ACHN (cell line): ENCODE data around the gene SUN2.

ENCODE experiments used
- DNase-seq: peaks from one replicate; pipeline ENCODE4 v3.0.0-alpha.2; 2015
- in situ Hi-C: cut with HindIII; loops from 2 replicates; pipeline ENCODE4 v1.10.0; 2017; ENCODE audit warnings: low sequenced_read_pairs, low pct_ligation_motif_present, low pct_unique_long_range_greater_than_20kb

Gene SUN2

DNA sequence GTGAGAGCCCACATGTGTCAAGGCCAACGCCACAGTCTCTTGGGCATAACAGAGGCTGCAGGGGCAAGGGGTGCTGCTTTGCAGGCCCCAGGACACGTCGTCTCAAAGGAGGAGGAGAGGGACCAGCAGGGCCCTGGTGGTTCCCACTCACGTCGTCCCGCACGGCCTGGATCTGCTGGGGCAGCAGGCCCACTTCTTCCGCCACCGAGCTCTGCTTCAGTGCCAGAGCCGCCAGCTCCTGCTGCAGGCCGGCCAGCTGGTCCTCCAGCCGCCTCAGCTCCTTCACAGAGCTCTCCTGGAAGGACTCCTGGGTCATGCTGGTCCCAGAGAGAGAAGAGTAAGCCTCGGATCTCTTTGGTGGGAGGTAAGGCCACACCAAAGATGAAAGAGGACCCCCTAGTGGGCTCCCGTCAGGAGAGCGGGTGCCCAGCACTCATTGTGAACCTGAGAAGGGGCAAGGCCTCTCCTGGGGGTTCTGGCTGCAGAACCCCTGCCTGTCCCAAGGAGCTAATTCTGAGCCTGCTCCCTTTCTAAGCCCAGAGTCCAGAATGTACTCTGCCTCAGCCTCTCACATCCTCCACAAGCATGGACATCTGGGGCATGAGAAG lies 15.6 kb downstream of the SUN2 start:
- in situ Hi-C loops, result no loop called here
- DNase-seq, result no peak

DNA sequence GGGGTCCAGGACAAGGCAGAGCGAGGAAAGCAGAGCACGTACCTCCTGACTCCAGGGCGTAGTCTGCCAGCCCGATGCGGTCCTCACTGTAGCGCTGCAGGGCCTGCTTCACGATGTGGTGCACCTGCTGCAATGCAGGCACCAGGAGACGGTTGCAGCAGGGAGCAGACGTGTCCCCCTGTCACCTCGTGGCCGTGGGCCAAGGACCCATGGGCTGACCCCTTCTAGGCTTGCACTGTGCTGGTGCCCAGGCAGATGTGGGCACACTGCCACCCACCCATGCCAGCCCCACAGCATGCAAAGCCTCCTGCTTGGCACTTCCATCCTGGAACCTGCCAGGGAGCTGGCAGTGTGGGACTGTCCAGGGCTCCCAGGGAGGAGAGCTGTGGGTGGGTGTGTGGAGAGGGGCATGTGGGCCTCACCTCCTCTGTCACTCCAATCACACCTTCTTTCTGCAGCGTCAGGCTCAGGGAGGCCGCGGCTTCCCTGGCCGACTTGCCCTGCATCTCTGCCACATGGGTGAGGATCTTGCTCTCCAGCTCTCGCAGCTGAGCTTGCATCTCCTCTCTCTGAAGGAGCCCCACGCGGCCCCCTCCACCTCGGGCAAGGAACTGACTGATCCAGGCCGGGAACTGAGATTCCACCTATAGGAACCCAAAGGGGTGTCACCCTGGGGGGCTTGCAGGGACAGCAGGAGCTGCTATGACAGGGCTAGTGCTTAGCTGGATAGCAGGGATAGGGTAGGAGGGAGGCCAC lies 16.3 kb downstream of the SUN2 start:
- no peak for DNase-seq
- in situ Hi-C loops, result no loop called here

DNA sequence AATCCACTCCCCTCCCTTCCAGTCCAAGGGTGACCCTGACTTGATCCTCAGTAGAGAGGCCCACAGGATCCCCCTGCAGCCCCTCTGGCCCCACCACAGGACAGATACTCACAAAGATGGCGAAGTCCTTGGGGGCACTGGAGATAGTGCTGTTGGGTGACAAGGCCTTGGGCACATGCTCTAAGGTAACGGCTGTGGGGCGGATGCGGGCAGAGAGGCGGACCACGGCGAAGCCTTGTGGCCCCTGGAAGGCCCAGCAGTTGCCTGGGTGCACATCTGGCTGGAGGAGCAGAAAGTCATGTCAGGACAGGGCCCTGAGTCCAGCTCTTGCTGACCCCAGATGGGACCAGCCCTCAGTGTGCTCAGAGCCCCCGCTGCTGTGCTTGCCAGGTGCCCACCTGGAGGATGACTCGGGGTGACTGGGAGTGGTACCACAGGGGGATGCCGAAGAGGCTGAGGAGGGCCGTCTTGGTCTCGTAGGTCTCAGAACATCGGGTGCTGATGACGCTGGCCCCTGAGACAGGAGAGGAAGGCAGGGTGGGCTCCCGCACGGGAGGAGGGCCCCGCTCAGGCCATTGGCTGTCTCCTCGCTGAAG lies 17.2 kb downstream of the SUN2 start:
- in situ Hi-C loops, result no loop called here
- no peak for DNase-seq

DNA sequence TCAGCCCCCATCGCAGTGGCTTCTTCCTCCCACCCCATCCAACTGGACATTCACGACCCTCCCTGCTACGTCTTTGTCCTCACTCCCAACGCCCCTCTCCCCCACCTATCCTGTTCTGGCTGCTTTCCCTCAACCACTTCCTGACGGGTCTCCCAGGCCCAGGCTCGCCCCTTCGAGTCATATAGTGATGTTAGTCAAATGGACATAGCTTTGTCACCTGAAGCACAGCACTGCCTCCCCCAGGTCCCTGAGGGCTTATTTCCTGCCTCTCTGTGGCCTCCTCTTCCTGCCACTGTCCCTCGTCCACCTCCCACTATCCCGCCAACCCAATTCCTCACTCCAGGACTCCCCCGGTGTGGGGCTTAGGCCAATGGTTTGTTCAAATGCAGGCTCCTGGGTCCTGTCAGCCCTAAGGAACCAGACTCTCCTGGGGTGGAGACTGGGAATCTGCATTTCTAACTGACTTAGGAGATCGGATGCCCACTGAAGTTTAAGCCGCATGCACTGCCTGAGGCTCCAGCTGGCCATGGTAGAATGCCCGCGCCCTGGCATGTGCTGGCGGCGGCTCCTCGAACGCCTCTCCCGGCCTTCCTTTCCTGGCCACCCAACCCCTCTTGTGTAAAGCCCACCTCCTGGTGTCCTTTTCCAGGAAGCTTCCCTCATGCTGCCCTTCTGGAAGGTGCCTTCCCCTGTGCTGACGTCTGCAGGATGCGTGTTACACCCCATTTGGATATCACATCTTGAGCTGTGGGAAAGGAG lies 18.3 kb downstream of the SUN2 start:
- no peak for DNase-seq
- in situ Hi-C loops, result no loop called here

DNA sequence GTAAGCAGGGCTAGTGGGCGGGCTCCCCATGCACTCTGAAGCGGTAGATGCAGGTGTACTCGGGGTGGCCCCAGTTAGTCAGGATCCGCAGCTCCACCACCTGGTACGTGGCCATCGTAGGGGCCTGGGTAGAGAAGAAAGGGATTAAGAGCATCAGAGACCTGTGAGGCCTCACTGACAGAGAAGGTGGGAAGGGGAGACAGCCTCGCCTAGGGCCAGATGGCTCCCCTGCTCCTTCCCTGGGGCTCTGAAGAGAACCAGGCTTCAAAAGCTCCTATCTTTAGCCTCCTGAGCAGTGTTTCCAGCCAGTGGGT lies 19.6 kb downstream of the SUN2 start:
- in situ Hi-C loops, result no loop called here
- no peak for DNase-seq

DNA sequence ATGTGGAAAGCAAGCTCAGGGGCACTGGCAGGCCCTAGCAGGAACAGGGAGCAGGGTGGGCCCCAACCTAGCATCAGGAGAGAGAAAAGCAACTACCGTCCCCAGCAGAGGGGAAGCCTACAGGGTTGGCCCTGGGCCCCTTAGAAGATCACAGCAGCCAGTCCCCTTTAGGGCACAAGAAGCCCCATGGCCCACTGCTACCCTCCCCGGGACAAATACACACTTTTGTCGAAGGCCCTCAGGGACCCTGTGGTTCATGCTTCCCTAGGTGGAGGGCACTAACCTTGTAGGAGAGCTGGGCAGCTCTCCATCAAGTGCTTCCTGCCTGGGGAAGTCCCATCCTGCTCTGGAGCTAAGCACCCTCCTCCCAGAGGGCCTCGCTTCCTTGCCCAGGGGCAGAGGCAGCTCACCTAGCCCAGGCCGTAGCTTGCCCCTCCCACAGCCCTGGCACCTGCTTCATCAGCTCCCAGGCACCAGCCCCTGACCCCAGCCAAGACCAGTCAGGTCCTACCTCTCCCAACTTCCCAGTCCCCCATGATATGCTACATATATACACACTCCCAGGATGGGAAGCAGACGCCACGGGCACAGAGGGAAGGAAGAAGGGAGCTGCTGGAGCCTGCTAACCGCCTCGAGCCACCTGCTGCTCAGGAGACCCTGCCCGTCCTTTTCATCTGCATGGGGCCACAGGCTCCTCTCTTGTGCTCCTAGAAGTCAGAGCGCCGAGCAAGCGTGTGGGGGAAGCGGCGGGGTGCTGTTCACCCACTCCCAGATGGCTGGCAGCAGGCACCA lies 20.1 kb downstream of the SUN2 start:
- in situ Hi-C loops, result no loop called here
- DNase-seq, result no peak

DNA sequence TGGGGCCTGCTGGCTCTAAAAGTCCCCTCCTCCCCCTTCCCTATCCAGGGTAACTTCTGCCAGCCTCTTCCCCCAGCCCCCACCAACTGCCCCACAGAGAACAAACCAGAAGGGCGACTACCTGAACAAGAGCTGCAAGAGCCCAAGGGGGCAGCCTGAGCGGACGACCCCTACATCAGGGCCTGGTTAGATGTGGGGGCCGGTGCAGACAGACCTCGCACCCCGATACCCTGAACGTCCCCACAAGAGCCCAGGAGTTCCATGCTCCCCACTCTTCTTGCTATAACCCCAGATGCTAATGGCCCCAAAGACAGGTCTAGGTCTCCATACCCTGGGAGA lies 20.7 kb downstream of the SUN2 start:
- in situ Hi-C loops, result no loop called here
- no peak for DNase-seq

DNA sequence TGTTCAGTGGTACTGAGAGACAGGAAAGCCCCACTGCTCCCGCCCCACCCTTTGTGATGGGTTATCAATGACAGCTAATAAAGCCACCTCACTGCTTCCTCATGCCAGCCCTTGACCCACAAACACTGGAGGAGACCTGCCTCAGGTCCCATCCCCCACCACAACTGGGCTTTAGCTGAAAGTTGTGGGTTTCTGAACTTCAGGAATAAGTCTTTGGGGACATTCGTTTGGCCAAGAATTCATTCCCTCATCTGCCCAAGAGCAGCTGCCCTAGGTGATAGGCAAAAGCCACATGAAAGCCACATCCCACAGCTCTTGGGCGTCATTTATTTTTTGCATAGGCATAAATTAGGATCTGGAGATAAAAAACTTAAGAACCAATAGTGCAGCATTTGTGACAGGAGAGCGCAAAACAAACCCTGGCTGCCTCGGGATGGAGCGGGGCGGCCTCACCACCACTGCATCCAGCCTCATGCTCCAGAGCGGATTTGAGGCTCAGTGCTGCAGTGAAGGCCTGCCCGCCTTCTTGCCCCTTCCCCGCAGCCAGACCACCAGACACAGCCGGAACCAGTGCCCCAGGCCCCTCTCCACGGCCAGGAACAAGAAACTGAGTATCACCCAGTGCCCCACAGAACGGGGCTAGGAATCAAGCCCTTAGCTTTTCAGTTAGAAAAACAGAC lies 21.2 kb downstream of the SUN2 start:
- in situ Hi-C loops, result no loop called here
- DNase-seq, result no peak

DNA sequence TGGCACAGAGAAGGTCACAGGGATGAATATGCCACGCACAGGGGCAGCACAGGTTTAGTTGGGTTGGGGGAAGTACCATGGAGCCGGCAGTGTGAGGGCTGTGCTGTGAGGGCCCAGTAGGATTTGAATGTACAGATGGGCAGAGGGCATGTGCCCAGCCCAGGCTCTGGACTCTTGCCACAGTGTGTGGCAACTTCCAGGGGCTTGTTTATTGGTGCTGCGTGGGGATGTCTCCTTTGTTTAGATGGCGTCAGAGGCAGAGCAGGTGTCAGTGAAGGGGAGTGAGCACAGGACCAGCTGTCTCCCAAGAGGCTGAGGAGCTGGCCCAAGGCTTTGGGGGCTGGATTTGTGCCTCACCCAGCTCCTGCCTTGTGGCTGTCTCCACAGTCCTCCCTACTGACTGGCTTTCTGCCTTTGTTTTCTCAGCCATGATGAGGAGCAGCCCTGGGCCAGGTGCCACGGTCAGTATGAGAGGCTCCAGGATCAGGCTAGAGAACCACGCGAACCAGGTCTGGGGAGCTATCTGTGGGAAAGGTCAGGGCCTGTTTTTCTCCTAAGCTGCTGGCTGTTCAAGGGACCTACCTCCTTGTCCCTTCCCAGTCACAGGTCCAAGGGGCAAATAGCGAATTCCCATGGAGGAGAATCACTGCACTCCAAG lies 21.9 kb downstream of the SUN2 start:
- in situ Hi-C loops, result no loop called here

DNA sequence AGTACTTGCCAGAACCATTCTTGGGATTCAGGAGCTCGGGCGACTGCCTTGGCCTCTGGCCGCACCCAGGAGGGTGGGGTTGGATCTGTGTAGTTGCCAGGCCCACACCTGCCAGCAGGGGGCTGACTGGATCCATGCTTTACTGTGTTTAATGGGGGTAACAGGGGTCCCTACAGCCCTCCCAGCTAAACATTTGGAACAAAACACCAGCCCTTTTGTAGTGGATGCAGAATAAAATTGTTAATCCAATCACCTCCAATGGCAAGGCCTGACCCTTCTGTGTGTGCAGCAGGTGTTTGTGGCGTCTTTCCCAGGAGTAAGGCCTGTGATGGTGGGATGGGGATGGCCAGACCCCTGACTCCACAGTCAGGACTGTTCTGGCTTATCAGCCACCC lies 22.5 kb downstream of the SUN2 start:
- in situ Hi-C loops, result no loop called here
- DNase-seq, result peak; percentile 17

More for the DNA sequence above, 21.9 kb downstream of the SUN2 start:
- no peak for DNase-seq

DNA sequence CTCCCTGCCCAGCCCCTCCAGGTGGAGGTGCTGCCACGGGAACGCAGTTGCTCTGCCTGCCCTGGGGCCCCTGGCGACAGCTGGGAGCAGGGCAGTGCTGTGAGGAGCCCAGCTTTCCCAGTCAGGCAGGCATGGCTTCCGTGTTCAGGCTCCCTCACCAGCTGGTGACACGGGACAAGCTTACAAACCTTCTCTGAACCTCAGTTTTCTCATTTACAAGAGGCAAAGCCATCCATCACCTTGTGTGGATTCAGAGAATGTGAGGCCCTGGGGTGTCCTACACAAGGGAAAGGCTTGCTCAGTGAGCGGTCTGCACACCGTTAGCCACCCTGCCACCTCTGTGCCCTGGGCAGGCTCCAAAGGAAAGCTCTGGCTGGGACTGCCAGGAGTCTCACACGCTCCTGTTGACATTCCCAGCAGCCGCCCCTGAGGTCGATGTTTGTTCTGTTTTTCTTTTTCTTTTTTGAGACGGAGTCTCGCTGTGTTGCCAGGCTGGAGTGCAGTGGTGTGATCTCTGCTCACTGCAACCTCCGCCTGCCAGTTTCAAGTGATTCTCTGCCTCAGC lies 23.5 kb downstream of the SUN2 start:
- DNase-seq, result no peak
- in situ Hi-C loops, result no loop called here

DNA sequence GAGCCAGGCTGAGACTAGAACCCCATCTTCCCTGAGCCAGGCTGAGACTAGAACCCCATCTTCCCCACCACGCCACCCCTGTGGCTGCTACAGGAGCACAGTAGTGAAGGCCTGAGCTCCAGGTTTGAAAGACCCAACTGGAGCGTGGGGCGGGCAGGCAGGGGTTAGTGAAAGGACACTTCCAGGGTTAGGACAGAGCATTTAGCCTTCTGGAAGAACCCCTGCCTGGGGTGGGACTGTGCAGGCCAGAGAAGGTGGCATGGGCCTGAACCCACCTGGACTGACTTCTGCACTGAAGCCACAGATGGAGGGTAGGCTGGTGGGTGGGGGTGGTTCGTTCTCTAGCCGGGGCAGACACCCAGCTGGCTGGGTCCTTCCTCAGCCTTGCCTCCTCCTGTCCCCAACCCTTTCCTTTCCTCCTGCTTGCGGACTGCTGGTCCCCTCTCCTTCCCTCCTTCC lies 24.1 kb downstream of the SUN2 start:
- in situ Hi-C loops, result no loop called here
- DNase-seq, result no peak

DNA sequence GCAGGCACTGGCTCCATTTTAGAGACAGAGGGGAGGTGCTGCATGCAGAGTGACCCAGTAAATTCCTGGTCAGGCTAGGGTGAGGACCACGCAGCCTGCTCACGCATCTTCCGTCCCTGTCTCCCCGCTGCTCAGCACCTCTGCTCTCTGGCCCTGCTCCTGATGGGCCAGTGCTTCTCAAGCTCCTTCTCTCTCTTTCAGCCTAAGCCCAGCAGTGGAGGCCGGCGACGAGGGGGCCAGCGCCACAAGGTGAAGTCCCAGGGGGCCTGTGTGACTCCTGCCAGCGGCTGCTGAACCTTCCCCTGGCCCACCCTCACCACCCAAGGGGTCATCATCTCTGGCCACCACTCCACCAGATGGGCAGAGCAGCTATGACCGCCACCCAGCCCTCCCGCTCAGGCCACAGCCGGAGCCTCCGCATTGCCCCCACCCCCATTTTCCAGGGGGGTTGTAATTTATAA lies 25.4 kb downstream of the SUN2 start:
- in situ Hi-C loops, result no loop called here
- DNase-seq, result no peak

DNA sequence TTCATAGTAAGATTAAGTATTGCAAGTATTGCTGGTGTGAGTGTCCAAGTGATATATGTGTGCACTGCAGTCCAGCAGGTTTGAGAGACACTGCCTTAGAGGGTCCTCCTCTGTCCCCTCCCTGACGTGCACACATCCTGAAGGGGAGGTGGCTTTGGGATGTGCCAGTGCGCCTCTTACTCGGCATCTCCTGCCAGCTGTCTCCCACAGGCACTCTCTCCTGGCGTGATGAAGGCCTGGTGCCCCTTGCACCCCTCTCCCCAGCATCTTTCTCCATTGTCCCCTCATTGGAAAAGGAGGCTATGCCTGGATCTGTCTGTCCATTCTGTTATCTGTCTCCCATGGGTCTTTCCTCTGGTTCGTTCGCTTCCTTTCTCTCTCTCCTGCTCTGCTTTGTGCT lies 25.9 kb downstream of the SUN2 start:
- DNase-seq, result no peak
- in situ Hi-C loops, result no loop called here

DNA sequence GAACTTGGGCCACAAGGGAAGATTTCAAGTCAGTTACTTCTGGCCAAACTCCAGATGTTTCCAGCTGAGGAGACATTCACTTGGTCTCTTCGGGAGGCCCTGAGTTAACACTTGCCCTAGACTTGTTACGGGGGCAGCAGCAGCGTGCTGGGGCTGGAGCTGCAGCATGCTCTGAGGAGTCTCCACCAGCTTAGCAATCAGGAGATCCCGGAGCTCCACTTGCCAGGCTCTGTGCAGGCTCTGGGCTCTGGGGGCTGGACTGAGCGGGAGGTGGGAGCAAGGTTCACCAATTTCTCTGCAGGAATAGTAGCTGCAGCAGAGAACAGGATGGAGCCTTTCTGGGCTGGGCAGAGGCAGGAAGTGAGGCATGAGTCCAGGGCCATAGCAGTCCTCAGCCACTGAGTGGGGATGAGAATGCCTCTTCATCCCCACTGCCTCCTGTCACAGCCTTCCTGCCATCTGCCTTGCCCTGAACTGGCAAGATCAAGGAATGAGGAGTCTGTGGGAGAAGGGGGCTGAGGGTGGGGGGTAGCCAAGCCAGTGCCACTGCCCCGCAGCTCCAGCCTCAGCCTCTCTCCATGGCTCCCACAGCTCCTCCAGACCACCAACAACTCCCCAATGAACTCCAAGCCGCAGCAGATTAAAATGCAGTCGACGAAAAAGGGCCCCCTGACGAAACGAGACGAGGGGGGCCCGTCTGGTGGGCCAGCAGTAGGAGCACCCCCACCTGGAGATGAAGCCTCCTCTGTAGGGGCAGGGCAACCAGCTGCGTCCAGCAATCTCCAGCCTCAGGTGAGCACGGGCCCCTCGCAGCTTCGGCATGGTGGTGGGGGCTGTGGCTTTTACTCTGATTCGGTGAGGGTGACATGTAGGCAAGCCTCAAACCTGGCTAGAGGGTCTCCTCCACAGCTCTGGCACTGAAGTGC lies 26.7 kb downstream of the SUN2 start:
- in situ Hi-C loops, result no loop called here
- no peak for DNase-seq
